ENCODE measurements around the gene POLD2.
A peak's percentile ranks its signal among the peaks of the same experiment; 100 is the strongest.

Gene POLD2

DNA sequence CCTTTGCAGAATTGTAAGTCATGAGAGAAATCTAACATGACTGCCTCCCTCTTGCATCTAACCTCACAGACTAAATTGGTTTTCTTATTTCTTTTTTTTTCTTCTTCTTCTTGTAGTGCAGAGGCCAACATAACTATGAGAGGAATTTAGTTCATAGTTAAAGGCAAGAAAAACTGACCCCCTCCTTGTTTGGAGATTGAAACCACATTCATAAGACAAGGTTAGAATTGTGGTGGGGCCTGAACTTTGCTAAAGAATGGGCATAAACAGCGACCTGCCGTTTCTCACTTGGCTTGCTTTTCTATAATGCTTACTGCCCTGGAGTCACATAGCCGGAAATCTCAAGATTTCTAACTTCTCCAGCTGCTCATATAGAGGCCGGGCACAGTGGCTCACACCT lies 38.6 kb downstream of the POLD2 start:
- peaks cover 3% of the 10 kb centered on the region for H3K27me3 Mint-ChIP-seq
- intact Hi-C loops (cut with micrococcal nuclease) = loop anchor here (5.0 kb wide), 1 partner anchor 37 kb away; no protein-coding TSS in a partner anchor
- no peaks in the 10 kb centered on the region for H3K9me3 Mint-ChIP-seq
- H3K4me3 Mint-ChIP-seq = no peak overlapping the region
- peaks cover 22% of the 10 kb centered on the region for H3K4me1 Mint-ChIP-seq (ENCODE audit: low read depth)
- no peak overlapping the region for H3K27ac Mint-ChIP-seq
- H3K36me3 Mint-ChIP-seq (ENCODE audit: low read depth) = peaks cover 21% of the 10 kb centered on the region

- peaks cover 3% of the 10 kb centered on the region for H3K27me3 Mint-ChIP-seq
- intact Hi-C loops (cut with micrococcal nuclease) = loop anchor here (5.0 kb wide), 1 partner anchor 36 kb away; no protein-coding TSS in a partner anchor
- H3K4me3 Mint-ChIP-seq = no peak overlapping the region
- H3K27ac Mint-ChIP-seq = peak overlapping the region; percentile 1
- H3K4me1 Mint-ChIP-seq (ENCODE audit: low read depth) = peaks cover 25% of the 10 kb centered on the region
- H3K9me3 Mint-ChIP-seq = no peaks in the 10 kb centered on the region
- peaks cover 30% of the 10 kb centered on the region for H3K36me3 Mint-ChIP-seq (ENCODE audit: low read depth)
Observed at GRCh38 chr7:44083796-44084195, 39.6 kb downstream of the POLD2 start.

GRCh38 chr7:44082541-44083207 lies 40.7 kb downstream of the POLD2 start:
- H3K27me3 Mint-ChIP-seq = peaks cover 3% of the 10 kb centered on the region
- H3K36me3 Mint-ChIP-seq (ENCODE audit: low read depth) = peaks cover 41% of the 10 kb centered on the region
- peaks cover 30% of the 10 kb centered on the region for H3K4me1 Mint-ChIP-seq (ENCODE audit: low read depth)
- peak overlapping the region; percentile 84 for H3K4me3 Mint-ChIP-seq
- intact Hi-C loops (cut with micrococcal nuclease) = loop anchor here (1.0 to 5.0 kb wide), 4 partner anchors 9 to 118 kb away; partner anchors contain the start of genes POLD2 and YKT6
- H3K9me3 Mint-ChIP-seq = no peaks in the 10 kb centered on the region
- H3K27ac Mint-ChIP-seq = peak overlapping the region; percentile 90

DNA sequence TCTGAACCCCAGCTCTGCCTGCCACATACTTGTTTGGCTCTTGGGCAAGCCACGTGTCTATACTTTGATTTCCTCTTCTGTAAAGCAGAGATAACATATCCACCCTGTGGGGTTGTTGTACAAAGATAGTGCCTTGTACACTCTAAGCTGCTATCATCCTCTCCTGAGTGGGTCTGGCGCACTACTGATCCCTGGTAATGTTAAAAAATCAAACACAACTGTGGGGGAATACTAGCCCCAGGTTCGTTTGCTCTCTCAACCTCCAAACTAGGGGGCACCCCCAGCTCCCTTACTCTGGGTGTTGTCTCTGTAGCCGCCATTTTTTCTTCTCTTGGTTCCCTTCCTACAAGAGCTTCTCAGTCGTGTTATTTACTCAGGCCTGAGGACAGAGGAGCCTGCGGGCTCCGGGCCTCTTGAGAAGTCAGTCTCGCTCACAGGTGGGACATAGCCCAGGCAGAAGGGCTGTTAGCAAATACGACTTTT lies 42.0 kb downstream of the POLD2 start:
- Mint-ChIP-seq H3K4me3 (peak overlapping the region; percentile 81), H3K27ac (peak overlapping the region; percentile 90), H3K36me3 (ENCODE audit: low read depth) (peaks cover 55% of the 10 kb centered on the region), H3K27me3 (peaks cover 3% of the 10 kb centered on the region), H3K9me3 (no peaks in the 10 kb centered on the region), H3K4me1 (ENCODE audit: low read depth) (peaks cover 35% of the 10 kb centered on the region)
- intact Hi-C loops (cut with micrococcal nuclease) = loop anchor here (5.0 kb wide), 1 partner anchor 34 kb away; no protein-coding TSS in a partner anchor

GRCh38 chr7:44080686-44081265 lies 42.6 kb downstream of the POLD2 start:
- peaks cover 3% of the 10 kb centered on the region for H3K27me3 Mint-ChIP-seq
- intact Hi-C loops (cut with micrococcal nuclease) = loop anchor here (5.0 kb wide), 1 partner anchor 33 kb away; no protein-coding TSS in a partner anchor
- peak overlapping the region; percentile 81 for H3K4me3 Mint-ChIP-seq
- H3K9me3 Mint-ChIP-seq = no peaks in the 10 kb centered on the region
- H3K27ac Mint-ChIP-seq = peak overlapping the region; percentile 90
- peaks cover 60% of the 10 kb centered on the region for H3K36me3 Mint-ChIP-seq (ENCODE audit: low read depth)
- peaks cover 39% of the 10 kb centered on the region for H3K4me1 Mint-ChIP-seq (ENCODE audit: low read depth)

DNA sequence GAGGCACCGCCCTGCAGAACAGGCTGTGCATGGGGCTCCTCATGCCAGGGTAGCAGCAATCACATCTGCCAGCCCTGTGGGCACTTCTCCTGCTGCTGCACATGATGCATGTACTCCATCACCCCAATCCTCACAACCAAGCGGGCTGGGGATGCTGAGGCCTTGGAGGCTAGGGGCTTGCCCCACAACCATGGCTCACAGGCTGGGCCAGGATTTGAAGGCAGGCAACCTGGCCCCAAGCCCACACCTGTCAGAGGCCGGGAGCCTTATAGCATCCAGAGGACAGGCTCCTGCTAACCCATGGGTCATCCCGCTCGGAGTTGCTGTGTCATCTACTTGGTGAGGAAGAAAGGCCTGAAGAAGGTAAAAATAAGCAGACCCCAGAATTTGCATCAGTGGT lies 43.2 kb downstream of the POLD2 start:
- Mint-ChIP-seq H3K36me3 (ENCODE audit: low read depth) (peaks cover 67% of the 10 kb centered on the region), H3K4me3 (no peak overlapping the region), H3K4me1 (ENCODE audit: low read depth) (peaks cover 46% of the 10 kb centered on the region), H3K27me3 (peaks cover 3% of the 10 kb centered on the region), H3K27ac (no peak overlapping the region), H3K9me3 (no peaks in the 10 kb centered on the region)
- intact Hi-C loops (cut with micrococcal nuclease) = loop anchor here (5.0 kb wide), 1 partner anchor 33 kb away; no protein-coding TSS in a partner anchor

- Mint-ChIP-seq H3K27me3 (peaks cover 3% of the 10 kb centered on the region), H3K27ac (no peak overlapping the region), H3K4me1 (ENCODE audit: low read depth) (peaks cover 52% of the 10 kb centered on the region), H3K9me3 (no peaks in the 10 kb centered on the region), H3K36me3 (ENCODE audit: low read depth) (peaks cover 72% of the 10 kb centered on the region), H3K4me3 (no peak overlapping the region)
- intact Hi-C loops (cut with micrococcal nuclease) = loop anchor here (5.0 kb wide), 1 partner anchor 32 kb away; no protein-coding TSS in a partner anchor
Observed at GRCh38 chr7:44079331-44080021, 43.9 kb downstream of the POLD2 start.

DNA sequence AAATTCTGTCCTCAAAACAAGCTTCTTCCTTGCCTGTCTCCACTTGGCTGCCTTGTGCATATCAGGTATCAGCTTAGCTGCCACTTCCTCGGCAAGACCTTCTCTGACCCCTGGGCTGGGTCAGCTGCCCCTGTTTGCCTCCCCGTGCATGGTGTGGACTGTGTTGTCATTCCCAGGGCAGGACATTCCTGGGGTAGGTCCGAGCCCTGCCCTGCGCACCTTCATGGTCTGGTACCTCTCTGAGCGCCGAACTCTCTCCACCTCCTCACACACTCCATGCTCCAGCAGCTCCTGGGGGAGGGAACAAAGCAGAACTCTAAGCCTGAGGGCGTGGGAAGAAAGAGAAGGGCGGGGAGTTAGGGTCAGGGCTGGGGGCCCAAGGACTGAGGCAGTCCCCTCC lies 44.8 kb downstream of the POLD2 start:
- Mint-ChIP-seq H3K27ac (peak overlapping the region; percentile 35), H3K27me3 (no peaks in the 10 kb centered on the region), H3K4me1 (ENCODE audit: low read depth) (peaks cover 62% of the 10 kb centered on the region), H3K4me3 (no peak overlapping the region), H3K36me3 (ENCODE audit: low read depth) (peaks cover 82% of the 10 kb centered on the region), H3K9me3 (no peaks in the 10 kb centered on the region)
- intact Hi-C loops (cut with micrococcal nuclease) = no loop called here

DNA sequence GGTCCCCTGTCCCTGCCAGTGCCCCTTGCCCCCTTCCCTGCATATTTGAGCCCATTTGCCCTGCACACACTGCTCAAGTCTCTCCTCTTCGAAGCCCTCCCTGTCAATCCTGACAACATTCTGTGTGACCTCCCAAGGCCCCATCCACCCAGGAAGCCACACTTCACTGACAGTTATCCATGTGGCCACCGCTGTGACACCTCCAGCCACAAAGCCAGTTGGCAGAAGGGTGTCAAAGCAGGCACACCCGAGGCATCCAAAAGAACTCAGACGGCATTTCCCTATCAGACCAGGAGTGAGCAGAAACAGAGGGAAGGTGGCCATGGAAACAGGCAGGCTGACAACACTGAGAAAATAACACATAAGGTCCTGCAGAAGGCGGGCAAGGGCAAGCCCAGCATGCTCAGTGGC lies 45.7 kb downstream of the POLD2 start:
- Mint-ChIP-seq H3K27ac (no peak overlapping the region), H3K9me3 (no peaks in the 10 kb centered on the region), H3K36me3 (ENCODE audit: low read depth) (peaks cover 90% of the 10 kb centered on the region), H3K4me3 (no peak overlapping the region), H3K27me3 (no peaks in the 10 kb centered on the region), H3K4me1 (ENCODE audit: low read depth) (peaks cover 70% of the 10 kb centered on the region)
- intact Hi-C loops (cut with micrococcal nuclease) = no loop called here

GRCh38 chr7:44077061-44077460 lies 46.3 kb downstream of the POLD2 start:
- intact Hi-C loops (cut with micrococcal nuclease) = no loop called here

GRCh38 chr7:44076101-44076895 lies 47.0 kb downstream of the POLD2 start:
- peaks cover 76% of the 10 kb centered on the region for H3K4me1 Mint-ChIP-seq (ENCODE audit: low read depth)
- H3K27ac Mint-ChIP-seq = no peak overlapping the region
- no peaks in the 10 kb centered on the region for H3K9me3 Mint-ChIP-seq
- no peak overlapping the region for H3K4me3 Mint-ChIP-seq
- intact Hi-C loops (cut with micrococcal nuclease) = no loop called here
- peaks cover 95% of the 10 kb centered on the region for H3K36me3 Mint-ChIP-seq (ENCODE audit: low read depth)
- no peaks in the 10 kb centered on the region for H3K27me3 Mint-ChIP-seq

More at GRCh38 chr7:44077061-44077460, 46.3 kb downstream of the POLD2 start:
- Mint-ChIP-seq H3K36me3 (ENCODE audit: low read depth) (peaks cover 95% of the 10 kb centered on the region), H3K9me3 (no peaks in the 10 kb centered on the region), H3K27me3 (no peaks in the 10 kb centered on the region), H3K4me3 (no peak overlapping the region), H3K27ac (no peak overlapping the region), H3K4me1 (ENCODE audit: low read depth) (peaks cover 76% of the 10 kb centered on the region)

- Mint-ChIP-seq H3K4me3 (no peak overlapping the region), H3K27ac (peak overlapping the region; percentile 93), H3K4me1 (ENCODE audit: low read depth) (peaks cover 71% of the 10 kb centered on the region), H3K36me3 (ENCODE audit: low read depth) (peaks cover 87% of the 10 kb centered on the region), H3K9me3 (no peaks in the 10 kb centered on the region), H3K27me3 (no peaks in the 10 kb centered on the region)
- intact Hi-C loops (cut with micrococcal nuclease) = no loop called here
Observed at GRCh38 chr7:44075296-44076075, 47.9 kb downstream of the POLD2 start.

- H3K9me3 Mint-ChIP-seq = no peaks in the 10 kb centered on the region
- peaks cover 61% of the 10 kb centered on the region for H3K4me1 Mint-ChIP-seq (ENCODE audit: low read depth)
- H3K36me3 Mint-ChIP-seq (ENCODE audit: low read depth) = peaks cover 75% of the 10 kb centered on the region
- peak overlapping the region; percentile 93 for H3K27ac Mint-ChIP-seq
- H3K27me3 Mint-ChIP-seq = no peaks in the 10 kb centered on the region
- intact Hi-C loops (cut with micrococcal nuclease) = loop anchor here (5.0 kb wide), 1 partner anchor 403 kb away; no protein-coding TSS in a partner anchor
- H3K4me3 Mint-ChIP-seq = peak overlapping the region; percentile 70
Observed at GRCh38 chr7:44074349-44074695, 49.0 kb downstream of the POLD2 start.

All from dendritic cell treated with granulocyte-macrophage colony-stimulating factor and Interleukin-4, amounts not matched to agents 40 ng/mL and 50 ng/mL, for 4 days (primary cell).